HepG2 (cell line): ENCODE data around the gene GDF9. TPM values are rescaled to one million over a fixed set of nuclear protein-coding genes. Genes with fewer than 3 reads are reported as not detected.

Experiments
- ATF4 ChIP-seq, 2 experiments: fragments of 450-650 bp in 1 of 2; sonication (generic) in 1 of 2; formaldehyde crosslinking; IDR thresholded peaks; 2 replicates each; pipeline versions ENCODE4 v1.5.0 to v1.8.0; 2020 to 2022; ENCODE audit warnings: mild to moderate bottlenecking in 1 of 2, missing genetic modification reagents in 1 of 2
- ATRX ChIP-seq: sonication (generic); formaldehyde crosslinking; IDR thresholded peaks from 2 replicates; pipeline ENCODE4 v1.4.0; 2020; ENCODE audit warnings: missing genetic modification reagents, borderline replicate concordance
- DPF2 ChIP-seq: sonication (generic); formaldehyde crosslinking; IDR thresholded peaks from 2 replicates; pipeline ENCODE4 v1.4.0; 2020; ENCODE audit warnings: mild to moderate bottlenecking, low read depth, missing genetic modification reagents, borderline replicate concordance
- KMT2B ChIP-seq: IDR thresholded peaks from 2 replicates; pipeline ENCODE4 v1.6.1; 2016; ENCODE audit warnings: missing genetic modification reagents, missing compliant biosample characterization
- MLLT10 ChIP-seq: sonication (generic); formaldehyde crosslinking; IDR thresholded peaks from 2 replicates; pipeline ENCODE4 v1.4.0; 2020; ENCODE audit warnings: missing genetic modification reagents
- RARG ChIP-seq: sonication (generic); formaldehyde crosslinking; IDR thresholded peaks from 2 replicates; pipeline ENCODE4 v1.4.0; 2020; ENCODE audit warnings: low read depth, mild to moderate bottlenecking, missing genetic modification reagents
- REPIN1 ChIP-seq: sonication (generic); formaldehyde crosslinking; IDR thresholded peaks from 2 replicates; pipeline ENCODE4 v1.8.0; 2022; ENCODE audit warnings: missing genetic modification reagents, low read depth, mild to moderate bottlenecking, borderline replicate concordance
- SNAPC4 ChIP-seq: sonication (generic); formaldehyde crosslinking; IDR thresholded peaks from 2 replicates; pipeline ENCODE4 v1.4.0; 2020; ENCODE audit warnings: mild to moderate bottlenecking, missing genetic modification reagents
- SPEN ChIP-seq: sonication (generic); formaldehyde crosslinking; IDR thresholded peaks from 2 replicates; pipeline ENCODE4 v1.5.1; 2020; ENCODE audit warnings: low read depth, mild to moderate bottlenecking, missing genetic modification reagents
- ZIK1 ChIP-seq: sonication (generic); formaldehyde crosslinking; IDR thresholded peaks from 2 replicates; pipeline ENCODE4 v1.5.0; 2020; ENCODE audit warnings: mild to moderate bottlenecking, low read depth, missing genetic modification reagents, borderline replicate concordance
- ZNF333 ChIP-seq: sonication (generic); formaldehyde crosslinking; IDR thresholded peaks from 2 replicates; pipeline ENCODE4 v1.4.0; 2020; ENCODE audit warnings: mild to moderate bottlenecking, missing genetic modification reagents, borderline replicate concordance
- ZNF576 ChIP-seq: sonication (generic); formaldehyde crosslinking; IDR thresholded peaks from 2 replicates; pipeline ENCODE4 v1.4.0; 2020; ENCODE audit warnings: mild to moderate bottlenecking, missing genetic modification reagents
- ZNF766 ChIP-seq: sonication (generic); formaldehyde crosslinking; IDR thresholded peaks from 2 replicates; pipeline ENCODE4 v1.5.0; 2020; ENCODE audit warnings: missing genetic modification reagents, borderline replicate concordance
- ZNF776 ChIP-seq: sonication (generic); formaldehyde crosslinking; IDR thresholded peaks from 2 replicates; pipeline ENCODE4 v1.4.0; 2020; ENCODE audit warnings: mild to moderate bottlenecking, missing genetic modification reagents
- ZNF782 ChIP-seq: sonication (generic); formaldehyde crosslinking; IDR thresholded peaks from 2 replicates; pipeline ENCODE4 v1.4.0; 2020; ENCODE audit warnings: missing genetic modification reagents, mild to moderate bottlenecking, borderline replicate concordance
- polyA plus RNA-seq, 8 experiments: library from polyadenylated mRNA; depleted of rRNA in 3 of 8; stranded (reverse) in 7 of 8; unstranded in 1 of 8; fragments of >200 nt; fragmentation: Illumina TruSeq in 4 of 8; extraction: Trizol in 4 of 8; gene quantifications; 2 replicates each; pipeline versions ENCODE4 v1.2.1 to v1.2.3, GENCODE V29; 2011 to 2016; ENCODE audit warnings: low read depth in 4 of 8, missing spikeins in 1 of 8, mixed read lengths in 1 of 8; ENCODE audit not compliant: insufficient read depth in 1 of 8
- total RNA-seq, 5 experiments: library from RNA; depleted of rRNA; stranded (reverse); fragments of >200 nt; fragmentation: Illumina TruSeq; extraction: Trizol; gene quantifications; 2 replicates each; pipeline ENCODE4 v1.2.3, GENCODE V29; 2016; ENCODE audit warnings: low read depth in 1 of 5
- TF ChIP-seq, protein P1 (sequence below): sonication (generic); formaldehyde crosslinking; IDR thresholded peaks from 2 replicates; pipeline ENCODE4 v1.5.0; 2020; ENCODE audit warnings: mild to moderate bottlenecking, missing genetic modification reagents
- TF ChIP-seq, protein P2 (sequence below): sonication (generic); formaldehyde crosslinking; IDR thresholded peaks from 2 replicates; pipeline ENCODE4 v1.9.0; 2022; ENCODE audit warnings: low read depth, missing genetic modification reagents

The GDF9 gene
- total and polyA plus RNA-seq, 2 of the 13 experiments (the other 11 are each of a cell fraction or from before 2014, with no cell fraction given): 0.33 to 0.38 TPM

GRCh38 chr5:132830436-132831094 is 35.7 kb downstream of the GDF9 start, which contains the start of gene SHROOM1 (continued):
- TF ChIP-seq ATRX (CRISPR knock-in tag) (no peak), DPF2 (CRISPR knock-in tag) (no peak), RARG (CRISPR knock-in tag) (no peak), ZIK1 (CRISPR knock-in tag) (0 out of 2 replicates have a peak, but pooled peaks have one; percentile 24), ATF4 (CRISPR knock-in tag; IDR thresholded peaks at IDR 0.05) (peak in 1 of 2 experiments; percentile 64; a peak in 1 of 4 replicates), ZNF576 (no peak), REPIN1 (0 out of 2 replicates have a peak, but pooled peaks have one; percentile 31), ZNF776 (CRISPR knock-in tag) (no peak), ZNF782 (CRISPR knock-in tag) (no peak), KMT2B (CRISPR knock-in tag) (peak; percentile 52; the same call in 1 of the 2 replicates), SPEN (CRISPR knock-in tag) (peak; percentile 38; the same call in 1 of the 2 replicates), ZNF766 (no peak), SNAPC4 (CRISPR knock-in tag) (no peak), ZNF333 (CRISPR knock-in tag) (no peak), MLLT10 (CRISPR knock-in tag) (no peak)
- TF ChIP-seq, protein P1, sequence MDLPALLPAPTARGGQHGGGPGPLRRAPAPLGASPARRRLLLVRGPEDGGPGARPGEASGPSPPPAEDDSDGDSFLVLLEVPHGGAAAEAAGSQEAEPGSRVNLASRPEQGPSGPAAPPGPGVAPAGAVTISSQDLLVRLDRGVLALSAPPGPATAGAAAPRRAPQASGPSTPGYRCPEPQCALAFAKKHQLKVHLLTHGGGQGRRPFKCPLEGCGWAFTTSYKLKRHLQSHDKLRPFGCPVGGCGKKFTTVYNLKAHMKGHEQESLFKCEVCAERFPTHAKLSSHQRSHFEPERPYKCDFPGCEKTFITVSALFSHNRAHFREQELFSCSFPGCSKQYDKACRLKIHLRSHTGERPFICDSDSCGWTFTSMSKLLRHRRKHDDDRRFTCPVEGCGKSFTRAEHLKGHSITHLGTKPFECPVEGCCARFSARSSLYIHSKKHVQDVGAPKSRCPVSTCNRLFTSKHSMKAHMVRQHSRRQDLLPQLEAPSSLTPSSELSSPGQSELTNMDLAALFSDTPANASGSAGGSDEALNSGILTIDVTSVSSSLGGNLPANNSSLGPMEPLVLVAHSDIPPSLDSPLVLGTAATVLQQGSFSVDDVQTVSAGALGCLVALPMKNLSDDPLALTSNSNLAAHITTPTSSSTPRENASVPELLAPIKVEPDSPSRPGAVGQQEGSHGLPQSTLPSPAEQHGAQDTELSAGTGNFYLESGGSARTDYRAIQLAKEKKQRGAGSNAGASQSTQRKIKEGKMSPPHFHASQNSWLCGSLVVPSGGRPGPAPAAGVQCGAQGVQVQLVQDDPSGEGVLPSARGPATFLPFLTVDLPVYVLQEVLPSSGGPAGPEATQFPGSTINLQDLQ (CRISPR knock-in tag): no peak; the same call in 1 of the 2 replicates
- TF ChIP-seq, protein P2, sequence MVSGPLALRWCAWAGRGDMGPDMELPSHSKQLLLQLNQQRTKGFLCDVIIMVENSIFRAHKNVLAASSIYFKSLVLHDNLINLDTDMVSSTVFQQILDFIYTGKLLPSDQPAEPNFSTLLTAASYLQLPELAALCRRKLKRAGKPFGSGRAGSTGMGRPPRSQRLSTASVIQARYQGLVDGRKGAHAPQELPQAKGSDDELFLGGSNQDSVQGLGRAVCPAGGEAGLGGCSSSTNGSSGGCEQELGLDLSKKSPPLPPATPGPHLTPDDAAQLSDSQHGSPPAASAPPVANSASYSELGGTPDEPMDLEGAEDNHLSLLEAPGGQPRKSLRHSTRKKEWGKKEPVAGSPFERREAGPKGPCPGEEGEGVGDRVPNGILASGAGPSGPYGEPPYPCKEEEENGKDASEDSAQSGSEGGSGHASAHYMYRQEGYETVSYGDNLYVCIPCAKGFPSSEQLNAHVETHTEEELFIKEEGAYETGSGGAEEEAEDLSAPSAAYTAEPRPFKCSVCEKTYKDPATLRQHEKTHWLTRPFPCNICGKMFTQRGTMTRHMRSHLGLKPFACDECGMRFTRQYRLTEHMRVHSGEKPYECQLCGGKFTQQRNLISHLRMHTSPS: no peak; the same call in 1 of the 2 replicates
